ENCODE measurements around the gene LARGE1.

LARGE1 gene

GRCh38 chr22:33535937-33536875 lies 384.1 kb downstream of the LARGE1 start:
- DNase-seq (ENCODE audit: extremely low read depth in 1 of 2, low read depth in 1 of 2): no peak

DNA sequence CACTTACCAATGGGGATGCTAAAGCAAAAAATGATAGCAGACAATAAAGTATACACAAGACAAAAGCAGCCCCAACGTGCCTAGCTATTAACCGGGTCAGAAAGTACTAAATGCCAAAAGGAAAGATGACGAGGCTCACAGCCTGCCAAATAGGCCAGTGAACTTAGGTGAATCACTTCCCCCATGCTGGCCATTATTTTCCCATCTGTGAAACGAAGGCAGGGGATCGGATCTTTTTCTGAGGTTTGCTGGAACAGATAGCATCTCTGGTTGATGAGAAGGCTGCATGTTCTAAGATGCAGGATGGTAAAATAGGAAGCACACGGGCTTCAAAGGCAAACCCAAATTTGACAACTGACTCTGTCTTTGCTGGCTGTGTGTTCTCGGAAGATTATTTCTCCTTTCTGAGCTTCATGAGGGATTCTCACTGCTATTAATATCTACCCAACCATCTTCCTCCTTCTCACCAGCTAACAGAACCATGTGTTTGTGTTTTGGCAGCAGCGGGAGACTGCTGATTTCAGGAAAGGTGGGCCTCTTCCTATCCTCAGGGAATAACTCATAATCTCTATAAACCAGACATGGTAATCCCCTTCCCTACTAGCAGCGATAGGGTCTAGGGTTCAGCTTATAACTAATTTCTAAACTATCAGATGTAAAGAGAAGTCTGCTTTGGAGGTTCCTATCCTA lies 390.7 kb downstream of the LARGE1 start:
- DNase-seq (ENCODE audit: extremely low read depth in 1 of 2, low read depth in 1 of 2): no peak

DNA sequence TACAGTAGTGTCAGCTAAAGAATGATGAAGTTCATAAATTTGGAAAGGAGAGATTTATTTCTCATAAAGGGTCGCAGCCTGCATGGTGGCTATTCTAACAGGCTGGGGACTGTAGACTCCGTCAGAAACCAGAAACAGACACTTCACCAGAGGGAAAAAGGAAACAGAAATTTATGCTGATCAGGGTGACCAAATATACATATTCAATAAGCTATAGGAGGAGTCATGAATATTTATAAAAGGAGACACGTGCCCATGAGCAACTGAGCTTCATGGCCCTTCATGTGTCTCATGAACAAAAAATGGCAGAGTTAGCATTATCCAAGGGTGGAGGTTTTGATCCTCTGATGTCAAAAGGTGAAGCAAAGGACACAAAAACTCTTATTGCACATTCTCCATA lies 392.1 kb downstream of the LARGE1 start:
- no peak for DNase-seq (ENCODE audit: extremely low read depth in 1 of 2, low read depth in 1 of 2)

DNA sequence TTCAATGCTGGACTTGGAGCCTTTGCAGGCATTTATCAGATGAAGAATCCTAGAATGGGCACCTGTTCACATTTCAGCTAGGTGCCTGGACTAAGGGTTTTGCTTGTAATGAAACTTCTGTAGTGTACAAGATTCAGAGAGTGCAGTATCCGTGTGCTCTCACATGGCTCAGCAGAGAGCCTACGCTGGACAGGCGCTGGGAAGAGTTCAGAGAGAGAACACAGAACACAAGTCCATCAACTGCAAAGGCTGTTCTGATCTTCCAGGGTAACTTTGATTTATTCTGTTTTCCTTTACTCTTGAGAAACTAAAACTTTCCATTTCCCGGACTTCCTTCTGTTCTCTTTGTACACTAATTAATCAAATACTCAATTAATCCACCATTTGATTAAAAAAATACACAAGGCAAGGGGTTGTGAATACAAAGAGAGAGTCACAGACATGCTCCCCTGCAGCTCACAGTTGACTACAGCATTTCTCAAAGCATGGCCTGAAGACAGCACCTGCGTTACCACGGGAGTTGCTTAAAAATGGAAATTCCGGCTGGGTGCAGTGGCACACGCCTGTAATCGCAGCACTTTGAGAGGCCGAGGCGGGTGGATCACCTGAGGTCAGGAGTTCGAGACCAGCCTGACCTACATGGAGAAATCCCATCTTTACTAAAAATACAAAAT lies 393.7 kb downstream of the LARGE1 start:
- DNase-seq (ENCODE audit: extremely low read depth in 1 of 2, low read depth in 1 of 2): no peak

- no peak for DNase-seq (ENCODE audit: extremely low read depth in 1 of 2, low read depth in 1 of 2)
Observed at GRCh38 chr22:33524511-33525260, 395.6 kb downstream of the LARGE1 start.

- no peak for DNase-seq (ENCODE audit: extremely low read depth in 1 of 2, low read depth in 1 of 2)
Observed at GRCh38 chr22:33521879-33522665, 398.2 kb downstream of the LARGE1 start.

DNA sequence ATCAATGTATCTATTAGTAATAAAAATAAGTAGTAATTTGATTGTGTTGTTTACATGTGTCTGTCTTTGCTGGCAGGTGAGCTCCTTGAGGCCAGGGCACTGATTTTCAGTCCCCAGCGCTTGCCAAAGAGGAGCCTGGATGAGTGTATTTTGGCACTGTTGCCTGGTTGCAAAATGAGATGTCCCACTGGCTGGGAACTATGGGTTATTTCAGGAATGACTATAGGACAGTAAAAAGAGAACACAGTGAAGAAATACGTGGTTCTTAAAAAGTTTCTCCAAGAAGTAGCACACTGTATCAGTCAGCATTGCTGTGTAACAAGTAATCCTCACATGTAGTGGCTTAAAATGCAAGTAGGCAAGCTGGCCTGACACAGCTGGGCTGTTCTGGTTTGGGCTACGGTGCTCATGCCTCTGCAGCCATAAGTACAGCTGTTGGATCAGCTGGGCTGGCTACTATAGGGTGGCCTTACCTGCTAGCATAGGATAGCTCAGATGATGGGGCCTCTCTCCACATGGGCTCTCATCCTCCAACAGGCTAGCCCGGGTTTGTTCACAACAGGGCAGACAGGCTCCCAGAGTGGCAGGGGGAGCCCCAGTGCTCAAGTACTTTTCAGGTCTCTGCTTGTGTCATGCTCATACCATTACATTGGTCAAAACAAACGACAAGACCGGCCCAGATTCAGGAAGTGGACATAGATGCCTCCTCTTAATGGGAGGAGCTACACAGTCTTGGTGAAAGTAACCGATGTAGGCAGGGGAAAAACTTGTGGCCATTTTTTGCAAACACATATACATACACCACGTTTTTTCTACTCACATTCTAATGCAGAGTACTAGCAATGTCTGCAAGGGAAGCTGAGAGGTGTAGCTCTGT lies 399.1 kb downstream of the LARGE1 start:
- DNase-seq (ENCODE audit: extremely low read depth in 1 of 2, low read depth in 1 of 2): no peak

- no peak for DNase-seq (ENCODE audit: extremely low read depth in 1 of 2, low read depth in 1 of 2)
Observed at GRCh38 chr22:33519974-33520903, 400.0 kb downstream of the LARGE1 start.

DNA sequence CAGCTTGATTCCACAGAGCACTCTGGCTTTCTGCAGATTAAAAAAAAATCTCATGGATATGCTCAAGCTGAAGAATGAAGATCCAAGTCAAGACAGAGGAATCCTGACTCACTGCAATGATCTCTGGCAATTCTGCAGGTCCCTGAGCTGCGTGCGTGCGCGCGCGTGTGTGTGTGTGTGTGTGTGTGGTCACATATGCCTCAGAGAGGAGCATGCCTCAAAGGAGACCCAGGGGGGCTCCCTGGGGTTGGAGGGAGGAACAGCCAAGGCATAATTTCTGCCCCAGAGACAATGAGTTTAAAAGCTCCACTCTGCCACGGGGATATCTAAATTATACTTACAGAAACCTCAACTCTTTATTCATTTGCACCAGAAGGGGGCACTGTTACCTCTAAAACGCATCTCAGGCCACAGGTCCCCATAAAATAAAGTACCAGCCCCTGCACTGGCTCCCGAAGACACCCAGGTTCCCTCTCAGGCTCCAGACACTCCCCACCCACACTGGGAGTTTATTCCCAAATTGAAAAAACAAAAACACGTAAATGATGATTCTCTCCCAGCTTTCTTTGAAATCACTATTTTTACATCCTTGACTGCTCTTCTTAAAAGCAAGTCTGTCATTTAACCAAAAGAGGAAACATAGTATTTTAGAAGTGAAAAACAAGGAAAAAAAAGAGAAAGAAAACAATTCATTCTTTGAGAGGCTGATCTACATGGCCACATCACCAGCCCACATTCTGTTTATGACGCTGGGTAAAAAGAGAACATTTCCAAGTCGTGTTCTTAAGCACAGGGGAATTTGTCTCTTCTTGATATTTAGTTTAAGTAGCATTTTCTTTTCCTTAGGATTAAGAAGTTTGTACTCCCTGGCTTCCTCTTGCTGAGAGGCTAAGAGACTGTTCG lies 401.0 kb downstream of the LARGE1 start:
- DNase-seq (ENCODE audit: extremely low read depth in 1 of 2, low read depth in 1 of 2): no peak

GRCh38 chr22:33518405-33518804 lies 401.9 kb downstream of the LARGE1 start:
- DNase-seq (ENCODE audit: extremely low read depth in 1 of 2, low read depth in 1 of 2): no peak

- DNase-seq (ENCODE audit: extremely low read depth in 1 of 2, low read depth in 1 of 2): no peak
Observed at GRCh38 chr22:33515795-33516194, 404.5 kb downstream of the LARGE1 start.

DNA sequence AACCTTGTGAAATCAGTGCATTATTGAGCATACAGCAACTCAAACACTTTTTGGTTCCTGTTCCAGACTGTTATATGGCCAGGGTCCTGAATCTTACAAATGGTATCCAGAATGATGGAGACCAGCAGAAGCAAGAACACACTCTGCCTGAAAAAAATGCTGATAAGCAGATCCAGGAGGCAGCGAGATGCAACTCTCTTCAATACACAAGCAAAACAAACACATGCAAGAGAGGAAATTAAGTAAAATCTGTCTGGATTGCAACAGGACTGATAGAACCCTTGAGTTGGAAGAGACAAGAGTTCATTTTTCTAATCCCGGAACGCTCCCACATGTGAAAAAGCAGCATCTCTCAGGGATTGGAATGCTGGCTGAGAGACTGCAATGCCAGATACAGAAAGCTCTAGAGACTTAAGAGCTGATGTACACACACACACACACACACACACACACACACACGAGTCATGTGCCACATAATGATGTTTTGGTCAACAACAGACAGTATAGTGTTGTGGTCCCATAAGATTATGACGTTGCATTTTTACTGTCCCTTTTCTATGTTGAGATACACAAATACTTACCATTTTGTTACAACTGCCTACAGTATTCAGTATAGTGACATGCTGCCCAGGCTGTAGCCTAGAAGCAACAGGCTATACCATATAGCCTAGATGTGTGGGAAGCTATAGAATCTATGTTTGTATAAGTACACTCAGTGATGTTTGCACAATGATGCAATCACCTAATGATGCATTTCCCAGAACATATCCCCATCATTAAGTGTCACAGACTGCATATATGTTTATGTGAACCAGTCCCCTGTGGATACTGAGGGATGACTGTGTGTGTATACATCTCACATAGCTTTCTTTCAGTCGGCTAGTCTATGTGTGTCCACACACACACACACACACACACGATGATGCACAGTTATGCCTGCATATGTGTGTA lies 406.6 kb downstream of the LARGE1 start:
- DNase-seq (ENCODE audit: extremely low read depth in 1 of 2, low read depth in 1 of 2): no peak

- DNase-seq (ENCODE audit: extremely low read depth in 1 of 2, low read depth in 1 of 2): no peak
Observed at GRCh38 chr22:33512908-33513307, 407.4 kb downstream of the LARGE1 start.

DNA sequence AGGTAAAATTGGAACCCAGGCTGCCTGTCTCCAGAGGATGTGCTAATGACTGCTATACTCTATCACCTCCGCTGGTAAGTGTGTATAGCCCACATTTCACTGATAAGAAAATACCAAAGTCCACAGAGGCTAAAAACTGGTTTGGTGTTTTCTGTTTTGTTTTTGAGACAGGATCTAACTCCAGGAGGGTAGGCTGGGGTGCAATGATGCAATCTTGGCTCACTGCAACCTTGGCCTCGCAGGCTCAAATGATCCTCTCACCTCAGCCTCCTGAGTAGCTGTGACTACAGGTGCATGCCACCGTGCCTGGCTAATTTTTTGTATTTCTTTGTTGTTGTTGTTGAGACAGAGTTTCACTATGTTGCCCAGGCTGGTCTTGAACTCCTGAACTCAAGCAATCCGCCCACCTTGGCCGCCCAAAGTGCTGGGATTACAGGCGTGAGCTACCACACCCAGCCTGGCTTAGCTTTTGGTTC lies 409.8 kb downstream of the LARGE1 start:
- DNase-seq (ENCODE audit: extremely low read depth in 1 of 2, low read depth in 1 of 2): no peak

GRCh38 chr22:33504941-33505625 lies 415.2 kb downstream of the LARGE1 start:
- DNase-seq (ENCODE audit: extremely low read depth in 1 of 2, low read depth in 1 of 2): no peak
